ENCODE data around the gene GKN1. TPM values are rescaled to one million over a fixed set of nuclear protein-coding genes. Genes with fewer than 3 reads are reported as not detected.

Gene GKN1
- total RNA-seq, 2 experiments from 2014 or later, result not detected

- no peak for TF ChIP-seq CTCF (IDR thresholded peaks at IDR 0.05)
- intact Hi-C loops (cut with micrococcal nuclease), result no loop called here
- Mint-ChIP-seq H3K27me3 (peaks cover 29% of the 10 kb centered on the region), H3K36me3 (ENCODE audit: low read depth) (no peaks in the 10 kb centered on the region), H3K4me1 (ENCODE audit: low read depth) (no peaks in the 10 kb centered on the region), H3K27ac (no peak overlapping the region), H3K4me3 (no peak overlapping the region), H3K9me3 (no peaks in the 10 kb centered on the region)
- DNase-seq (no peak), ATAC-seq (no peak)
- ChIA-PET POLR2A (no interaction called here), CTCF (no interaction called here)
Measured at GRCh38 chr2:69007169-69007568, 32.7 kb downstream of the GKN1 start.

GRCh38 chr2:69007603-69008002, 33.2 kb downstream of the GKN1 start:
- ATAC-seq, result no peak
- TF ChIP-seq CTCF (IDR thresholded peaks at IDR 0.05), result no peak
- peaks cover 3% of the 10 kb centered on the region for H3K4me1 Mint-ChIP-seq (ENCODE audit: low read depth)
- DNase-seq, result no peak
- intact Hi-C loops (cut with micrococcal nuclease), result no loop called here
- no peak overlapping the region for H3K27ac Mint-ChIP-seq
- H3K36me3 Mint-ChIP-seq (ENCODE audit: low read depth), result no peaks in the 10 kb centered on the region
- H3K27me3 Mint-ChIP-seq, result peaks cover 32% of the 10 kb centered on the region
- H3K9me3 Mint-ChIP-seq, result no peaks in the 10 kb centered on the region
- CTCF ChIA-PET, result no interaction called here
- POLR2A ChIA-PET, result no interaction called here
- no peak overlapping the region for H3K4me3 Mint-ChIP-seq

GRCh38 chr2:69010437-69011194, 36.2 kb downstream of the GKN1 start:
- Mint-ChIP-seq H3K27ac (no peak overlapping the region), H3K4me1 (ENCODE audit: low read depth) (peaks cover 12% of the 10 kb centered on the region), H3K36me3 (ENCODE audit: low read depth) (no peaks in the 10 kb centered on the region), H3K4me3 (no peak overlapping the region), H3K9me3 (no peaks in the 10 kb centered on the region), H3K27me3 (peaks cover 37% of the 10 kb centered on the region)
- ChIA-PET CTCF (interaction anchor here (1.1 to 1.2 kb wide), 2 partner anchors 16 to 67 kb away, joined by 3 to 8 read pairs; no protein-coding TSS in a partner anchor), POLR2A (no interaction called here)
- ATAC-seq (no peak), DNase-seq (no peak)
- TF ChIP-seq CTCF (IDR thresholded peaks at IDR 0.05), result no peak
- intact Hi-C loops (cut with micrococcal nuclease), result no loop called here

GRCh38 chr2:69011611-69012157, 37.2 kb downstream of the GKN1 start:
- POLR2A ChIA-PET, result no interaction called here
- DNase-seq, result no peak
- Mint-ChIP-seq H3K9me3 (no peaks in the 10 kb centered on the region), H3K4me1 (ENCODE audit: low read depth) (peaks cover 12% of the 10 kb centered on the region), H3K27me3 (peaks cover 39% of the 10 kb centered on the region), H3K36me3 (ENCODE audit: low read depth) (no peaks in the 10 kb centered on the region), H3K27ac (no peak overlapping the region), H3K4me3 (no peak overlapping the region)
- no peak for ATAC-seq
- intact Hi-C loops (cut with micrococcal nuclease), result no loop called here
- CTCF ChIA-PET, result interaction anchor here (1.1 to 1.6 kb wide), 5 partner anchors 11 to 295 kb away, joined by 3 to 8 read pairs (median 3); no protein-coding TSS in a partner anchor
- TF ChIP-seq CTCF (IDR thresholded peaks at IDR 0.05), result no peak
